Sigmoid colon (tissue), 4 donors: ENCODE data around the gene NARS2.

Experiments used
- CTCF ChIP-seq, 4 experiments: fragments of 450-650 bp in 3 of 4; fragments of 200-600 bp in 1 of 4; IDR thresholded peaks; one replicate each; pipeline ENCODE4 v1.5.1; 2016 to 2019; ENCODE audit warnings: antibody characterized with exemption in 4 of 4, mild to moderate bottlenecking in 3 of 4, moderate library complexity in 2 of 4
- EP300 ChIP-seq, 4 donors: sonication (generic); formaldehyde crosslinking; IDR thresholded peaks; one replicate each; pipeline ENCODE4 v1.6.1; 2017; ENCODE audit warnings: antibody characterized with exemption in 4 of 4
- POLR2A ChIP-seq, 2 donors: fragments of 450-650 bp; IDR thresholded peaks; one replicate each; pipeline ENCODE4 v1.6.1; 2016; ENCODE audit warnings: antibody characterized with exemption in 2 of 2, mild to moderate bottlenecking in 2 of 2, moderate library complexity in 2 of 2
- POLR2AphosphoS5 ChIP-seq, 4 donors: sonication (generic); formaldehyde crosslinking; IDR thresholded peaks; one replicate each; pipeline ENCODE4 v1.6.1; 2017; ENCODE audit warnings: antibody characterized with exemption in 4 of 4

- TF ChIP-seq CTCF (IDR thresholded peaks at IDR 0.05) (no peak), POLR2AphosphoS5 (IDR thresholded peaks at IDR 0.05) (no peak), POLR2A (IDR thresholded peaks at IDR 0.05) (no peak), EP300 (IDR thresholded peaks at IDR 0.05) (no peak)
Observed at GRCh38 chr11:78514922-78515502, 59.7 kb downstream of the NARS2 start.
